ENCODE results near the gene STK11.

The STK11 gene

DNA sequence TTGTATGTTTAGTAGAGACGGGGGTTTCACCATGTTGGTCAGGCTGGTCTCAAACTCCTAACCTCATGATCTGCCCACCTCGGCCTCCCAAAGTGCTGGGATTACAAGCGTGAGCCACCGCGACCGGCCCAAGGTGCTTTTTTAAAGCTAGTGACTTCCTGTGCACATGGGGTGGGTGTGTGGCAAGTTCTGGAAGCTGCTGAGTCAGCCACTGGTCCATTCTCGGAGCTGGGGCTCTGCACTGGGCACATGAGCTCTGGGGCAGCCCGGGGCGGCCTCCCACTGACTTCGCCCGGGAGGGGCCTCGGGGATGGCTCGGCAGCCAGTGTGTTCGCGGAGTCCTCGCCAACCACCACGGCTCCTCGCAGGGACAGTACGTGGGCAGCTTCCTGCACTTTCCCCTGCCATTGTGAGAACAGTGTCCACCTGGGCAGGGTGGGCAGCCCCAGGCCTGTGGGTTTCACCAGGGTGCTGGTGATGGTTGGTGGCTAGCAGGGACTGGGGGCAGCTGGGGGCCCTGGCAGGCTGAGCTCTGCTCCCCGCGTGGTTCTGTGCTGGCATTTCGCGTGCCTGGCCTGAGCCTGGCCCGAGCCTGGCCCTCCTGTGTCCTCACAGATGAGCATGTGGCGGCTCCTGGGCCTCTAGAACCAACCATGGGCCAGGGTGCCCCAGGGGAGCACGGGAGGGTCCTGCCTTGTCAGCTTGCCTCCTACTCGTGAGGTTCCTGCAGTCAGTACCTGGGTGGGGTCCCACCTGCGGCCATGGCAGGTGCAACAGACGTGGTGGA, 20.1 kb downstream of the STK11 start:
- DNase-seq (ENCODE audit: low read depth in 3 of 3, low spot score in 1 of 3) = no peak

DNA sequence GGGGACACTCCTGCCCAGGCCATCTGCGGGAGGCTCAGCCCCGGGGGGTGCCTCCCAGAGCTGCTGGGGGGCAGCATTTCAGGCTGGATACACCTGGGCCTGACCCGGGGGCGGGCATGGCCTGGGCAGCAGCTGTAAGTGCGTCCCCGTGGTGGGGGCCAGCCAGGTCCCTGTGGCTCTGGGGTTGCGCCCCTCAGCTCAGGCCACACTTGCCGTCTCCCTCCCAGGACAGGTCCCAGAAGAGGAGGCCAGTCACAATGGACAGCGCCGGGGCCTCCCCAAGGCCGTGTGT, 20.6 kb downstream of the STK11 start:
- no peak for DNase-seq (ENCODE audit: low read depth in 3 of 3, low spot score in 1 of 3)

DNA sequence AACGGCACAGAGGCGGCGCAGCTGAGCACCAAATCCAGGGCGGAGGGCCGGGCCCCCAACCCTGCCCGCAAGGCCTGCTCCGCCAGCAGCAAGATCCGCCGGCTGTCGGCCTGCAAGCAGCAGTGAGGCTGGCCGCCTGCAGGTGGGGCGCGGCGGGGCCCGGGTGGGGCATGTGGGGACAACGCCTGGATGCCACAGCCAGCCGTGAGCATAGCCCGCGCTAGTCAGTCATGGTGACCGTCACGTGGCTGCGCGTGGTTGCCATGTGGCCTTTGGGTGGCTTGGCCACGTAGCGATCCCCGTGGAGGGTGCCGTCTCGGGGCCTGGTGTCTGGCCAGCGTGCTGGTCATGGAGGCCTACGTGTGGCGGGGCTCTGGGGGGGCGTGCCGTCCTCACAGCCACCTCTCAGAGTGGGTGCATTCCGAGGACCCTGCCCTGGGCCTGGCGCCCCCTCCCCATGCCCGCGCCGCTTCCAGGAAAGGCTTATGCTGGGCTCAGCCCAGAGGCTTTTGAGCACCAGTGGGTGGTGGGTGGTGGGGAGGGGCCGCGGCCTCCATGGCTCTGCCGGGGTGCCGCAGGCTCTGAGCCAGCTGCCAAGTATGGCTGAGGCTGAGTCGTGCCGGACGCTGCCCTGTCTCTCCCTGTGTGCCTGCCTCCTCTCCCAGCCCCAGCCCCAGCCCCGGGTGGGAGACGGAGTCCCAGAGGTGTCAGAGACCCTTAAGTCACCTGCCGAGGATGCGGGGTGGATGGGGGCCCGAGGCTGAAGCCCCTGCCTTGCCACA, 21.1 kb downstream of the STK11 start:
- no peak for DNase-seq (ENCODE audit: low read depth in 3 of 3, low spot score in 1 of 3)

DNA sequence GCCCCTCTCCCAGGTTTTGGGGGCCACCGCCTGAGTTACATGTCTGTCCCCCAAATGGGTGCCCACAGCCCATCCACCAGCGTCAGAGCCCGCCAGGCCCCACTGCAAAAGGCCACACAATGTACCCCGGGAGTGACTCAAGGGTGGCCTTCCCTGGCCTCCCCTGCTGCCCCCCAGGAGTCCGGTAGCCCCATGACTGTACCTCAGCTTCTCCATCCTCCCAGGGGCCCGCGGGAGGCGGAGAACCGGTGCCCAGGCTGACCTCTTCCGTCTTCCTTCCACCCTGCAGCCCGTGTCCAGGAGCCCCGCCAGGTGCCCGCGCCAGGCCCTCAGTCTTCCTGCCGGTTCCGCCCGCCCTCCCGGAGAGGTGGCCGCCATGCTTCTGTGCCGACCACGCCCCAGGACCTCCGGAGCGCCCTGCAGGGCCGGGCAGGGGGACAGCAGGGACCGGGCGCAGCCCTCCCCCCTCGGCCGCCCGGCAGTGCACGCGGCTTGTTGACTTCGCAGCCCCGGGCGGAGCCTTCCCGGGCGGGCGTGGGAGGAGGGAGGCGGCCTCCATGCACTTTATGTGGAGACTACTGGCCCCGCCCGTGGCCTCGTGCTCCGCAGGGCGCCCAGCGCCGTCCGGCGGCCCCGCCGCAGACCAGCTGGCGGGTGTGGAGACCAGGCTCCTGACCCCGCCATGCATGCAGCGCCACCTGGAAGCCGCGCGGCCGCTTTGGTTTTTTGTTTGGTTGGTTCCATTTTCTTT, 21.9 kb downstream of the STK11 start:
- no peak for DNase-seq (ENCODE audit: low read depth in 3 of 3, low spot score in 1 of 3)

DNA sequence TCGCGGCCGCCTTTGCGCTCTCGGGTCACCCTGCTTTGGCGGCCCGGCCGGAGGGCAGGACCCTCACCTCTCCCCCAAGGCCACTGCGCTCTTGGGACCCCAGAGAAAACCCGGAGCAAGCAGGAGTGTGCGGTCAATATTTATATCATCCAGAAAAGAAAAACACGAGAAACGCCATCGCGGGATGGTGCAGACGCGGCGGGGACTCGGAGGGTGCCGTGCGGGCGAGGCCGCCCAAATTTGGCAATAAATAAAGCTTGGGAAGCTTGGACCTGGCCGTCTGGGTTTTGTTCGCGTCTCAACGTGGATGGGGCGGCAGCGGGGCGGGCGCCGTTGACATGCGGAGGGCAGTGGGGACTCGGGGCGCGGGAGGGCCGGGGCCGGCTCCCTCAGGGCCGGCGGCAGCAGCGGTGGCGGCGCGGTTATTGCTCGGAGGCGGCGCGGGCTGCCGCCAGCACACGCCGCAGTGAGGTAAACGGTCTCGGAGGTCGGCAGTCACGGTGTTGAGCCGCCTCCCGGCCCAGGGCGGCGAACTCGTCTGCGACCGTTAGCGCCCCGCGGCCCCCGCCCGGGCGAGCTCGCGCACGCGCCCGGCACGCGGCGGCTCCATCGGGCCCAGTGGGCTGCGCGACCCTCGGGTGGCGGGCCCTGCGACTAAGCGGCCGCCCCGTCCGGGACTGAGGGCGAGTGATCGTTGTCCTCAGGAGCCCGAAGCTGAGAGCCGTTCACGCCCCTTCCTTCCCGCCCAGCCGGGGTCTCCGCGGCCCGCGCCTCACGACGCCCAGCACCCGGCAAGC, 22.8 kb downstream of the STK11 start:
- DNase-seq (ENCODE audit: low read depth in 3 of 3, low spot score in 1 of 3) = no peak

DNA sequence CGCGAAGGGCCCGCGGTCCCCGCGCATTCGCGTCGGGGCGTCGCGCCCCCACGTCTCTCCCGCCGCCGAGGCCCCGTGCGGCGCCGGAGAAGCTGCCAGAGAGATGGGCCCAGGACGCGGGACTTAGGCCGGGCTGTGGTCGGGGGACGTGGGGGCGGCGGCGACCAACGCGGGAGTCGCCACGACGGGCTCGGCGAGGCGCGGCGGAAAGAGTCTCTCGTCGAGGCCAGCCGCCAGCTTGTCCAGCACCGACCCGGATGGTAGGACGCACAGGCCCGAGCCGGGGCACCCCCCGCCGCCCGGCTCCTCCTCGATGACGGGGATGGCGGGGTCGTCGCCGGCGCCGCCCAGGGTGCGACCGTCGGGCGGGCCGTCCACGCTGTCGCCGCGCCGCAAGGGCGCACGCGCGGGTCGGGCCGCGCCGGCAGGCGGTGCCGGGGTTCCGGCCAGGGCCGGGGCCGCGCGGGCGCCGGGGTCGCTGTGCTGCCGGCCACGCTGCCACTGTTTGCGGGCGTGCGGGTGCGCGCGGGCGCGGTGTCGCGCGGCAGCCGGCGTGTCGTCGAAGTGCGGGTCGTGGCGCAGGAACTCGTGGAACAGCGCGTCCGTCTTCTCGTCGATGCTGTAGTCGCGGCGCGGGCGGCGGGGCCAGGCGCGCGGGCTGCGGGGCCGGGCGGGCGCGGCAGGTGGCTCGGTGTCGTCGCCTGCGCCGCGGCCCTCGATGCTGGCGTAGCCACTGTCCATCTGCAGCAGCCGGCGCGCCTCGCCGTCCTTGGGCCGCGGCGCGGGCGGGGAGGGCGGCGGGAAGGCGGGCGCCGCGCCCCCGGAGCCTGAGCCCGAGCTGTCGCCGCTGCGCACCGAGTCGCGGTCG, 23.7 kb downstream of the STK11 start:
- DNase-seq (ENCODE audit: low read depth in 3 of 3, low spot score in 1 of 3) = no peak

DNA sequence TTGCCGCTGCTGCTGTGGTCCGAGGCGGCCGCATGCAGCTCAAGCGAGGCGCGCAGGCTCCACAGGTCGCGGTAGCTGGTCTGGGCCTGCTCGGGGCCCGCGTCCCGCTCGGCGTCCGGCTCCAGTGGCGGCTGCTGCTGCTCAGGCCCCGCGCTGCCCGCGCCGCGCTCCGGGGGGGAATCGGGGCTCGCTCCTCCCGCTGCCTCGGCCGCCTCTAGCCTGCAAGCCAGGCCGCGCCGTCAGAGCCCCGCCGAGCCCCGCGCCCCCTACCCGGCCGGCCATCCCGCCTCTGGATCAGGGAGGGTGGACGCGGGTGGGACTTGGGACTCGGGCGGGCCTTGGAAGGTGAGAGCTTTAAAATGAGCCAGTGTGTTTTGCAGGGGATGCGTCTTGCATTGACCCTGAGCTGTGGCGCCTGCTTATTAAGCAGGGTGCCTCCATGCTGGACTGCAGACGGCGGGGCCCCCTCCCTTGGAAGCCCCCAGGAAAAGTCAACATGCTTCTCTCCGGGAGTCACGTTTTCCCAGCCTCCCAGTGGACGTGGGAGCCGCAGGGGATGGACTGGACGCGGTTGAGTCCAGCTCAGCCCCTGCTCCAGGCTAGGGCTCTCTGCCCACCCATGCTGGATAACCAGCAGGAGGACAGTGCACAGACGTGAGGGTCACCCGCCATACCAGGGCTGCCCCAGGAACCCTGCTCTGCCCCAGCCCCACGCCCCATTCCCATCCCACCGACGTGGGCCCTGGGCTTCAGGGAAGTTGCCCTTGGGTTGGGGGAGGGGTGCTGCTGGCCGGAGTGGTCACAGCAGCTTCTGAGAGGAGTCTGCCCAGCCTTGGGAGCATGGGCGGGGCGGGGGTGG, 24.6 kb downstream of the STK11 start:
- no peak for DNase-seq (ENCODE audit: low read depth in 3 of 3, low spot score in 1 of 3)

DNA sequence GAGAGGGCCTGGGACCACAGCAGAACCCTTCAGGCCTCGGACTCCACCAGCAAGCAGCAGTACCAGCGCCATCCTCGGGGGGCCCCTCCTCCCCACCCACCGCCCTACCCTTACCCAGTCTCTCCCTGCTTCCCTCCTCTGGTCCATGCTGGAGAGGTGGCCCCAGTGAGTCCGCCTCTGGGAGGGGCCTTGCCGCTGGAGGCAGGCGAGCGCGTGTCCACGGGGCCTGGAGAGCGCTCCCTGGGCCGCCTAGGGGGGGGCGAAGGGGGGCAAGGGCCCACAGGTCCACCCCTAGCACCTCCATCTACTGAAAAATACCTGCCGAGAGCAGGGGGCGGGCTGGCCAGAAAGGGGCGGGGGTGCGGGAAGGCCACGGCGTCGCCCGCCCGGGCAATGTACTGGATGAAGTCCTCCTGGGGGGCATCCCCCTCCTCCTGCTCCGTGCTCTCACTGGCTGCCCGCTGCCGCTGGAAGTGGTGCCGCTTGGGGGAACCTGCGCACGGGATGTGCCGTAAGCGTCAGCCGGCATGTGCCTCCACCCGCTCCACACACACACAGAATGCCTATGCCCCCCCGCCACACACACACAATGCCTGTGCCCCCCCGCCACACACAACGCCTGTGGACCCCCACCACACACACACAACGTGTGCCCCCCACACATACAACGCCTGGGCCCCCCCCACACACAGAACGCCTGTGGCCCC, 25.4 kb downstream of the STK11 start:
- no peak for DNase-seq (ENCODE audit: low read depth in 3 of 3, low spot score in 1 of 3)

DNA sequence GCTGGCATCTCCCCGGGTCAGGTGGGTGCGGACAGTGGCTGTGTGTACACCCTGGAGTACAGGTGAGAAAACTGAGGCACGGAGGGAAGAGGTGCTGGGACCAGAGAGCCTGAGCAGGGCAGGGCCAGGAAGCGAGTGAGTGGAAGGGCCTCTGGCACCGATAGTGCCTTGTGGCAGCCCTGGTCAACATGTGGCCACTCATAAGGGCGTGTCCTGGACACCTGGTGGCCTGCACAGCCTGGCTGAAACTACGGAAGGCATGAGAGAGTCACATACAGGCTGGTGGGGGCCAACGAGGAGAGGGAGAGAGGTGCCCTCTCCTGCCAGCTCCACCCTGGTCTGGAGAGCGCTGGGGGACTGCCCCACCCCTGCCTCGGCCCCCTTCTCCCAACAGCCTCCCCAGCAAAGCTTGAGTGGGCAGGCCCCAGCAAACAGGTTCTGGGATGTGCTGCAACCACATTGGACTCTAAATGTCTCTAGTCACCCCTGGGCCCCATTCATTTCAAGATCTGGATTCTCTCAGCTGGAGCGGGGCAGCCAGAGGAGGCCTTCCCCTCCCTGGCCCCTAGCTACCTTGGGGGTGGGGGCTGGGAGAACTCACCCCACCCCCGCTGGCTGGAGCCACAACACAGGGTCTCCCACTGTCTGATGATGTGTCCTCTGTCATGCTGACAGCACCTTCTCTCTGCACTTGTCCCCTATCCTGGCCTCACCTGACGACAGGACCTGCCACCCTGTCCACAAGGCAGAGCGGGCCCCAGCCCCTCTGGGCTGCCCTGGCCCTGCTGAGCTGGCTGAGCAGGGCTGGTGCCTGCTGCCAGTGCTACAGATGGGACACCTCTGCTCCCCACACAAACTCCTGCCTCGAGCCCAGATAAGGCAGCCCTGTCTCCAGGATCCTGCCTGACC, 26.4 kb downstream of the STK11 start:
- DNase-seq (ENCODE audit: low read depth in 3 of 3, low spot score in 1 of 3) = no peak

DNA sequence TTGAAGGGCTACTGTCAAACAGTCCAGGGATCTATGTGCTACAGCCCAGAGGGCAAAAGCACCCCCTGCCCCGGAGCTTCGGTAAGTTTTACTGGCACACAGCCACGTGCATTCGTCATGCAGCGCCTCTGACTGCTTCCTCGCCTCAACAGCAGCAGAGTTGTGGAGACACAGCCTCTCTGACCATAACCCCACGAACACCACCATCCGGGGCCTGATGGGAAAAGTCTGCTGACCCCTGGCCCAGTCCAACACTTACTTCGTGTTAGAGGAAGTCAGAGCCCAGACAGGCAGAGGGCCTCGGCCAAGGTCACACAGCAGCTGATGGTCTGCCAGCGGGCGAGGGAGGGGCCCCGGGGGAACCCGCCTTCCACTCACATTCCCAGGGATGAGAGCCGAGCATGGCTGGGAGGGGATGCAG, 27.1 kb downstream of the STK11 start:
- DNase-seq (ENCODE audit: low read depth in 3 of 3, low spot score in 1 of 3) = no peak

DNA sequence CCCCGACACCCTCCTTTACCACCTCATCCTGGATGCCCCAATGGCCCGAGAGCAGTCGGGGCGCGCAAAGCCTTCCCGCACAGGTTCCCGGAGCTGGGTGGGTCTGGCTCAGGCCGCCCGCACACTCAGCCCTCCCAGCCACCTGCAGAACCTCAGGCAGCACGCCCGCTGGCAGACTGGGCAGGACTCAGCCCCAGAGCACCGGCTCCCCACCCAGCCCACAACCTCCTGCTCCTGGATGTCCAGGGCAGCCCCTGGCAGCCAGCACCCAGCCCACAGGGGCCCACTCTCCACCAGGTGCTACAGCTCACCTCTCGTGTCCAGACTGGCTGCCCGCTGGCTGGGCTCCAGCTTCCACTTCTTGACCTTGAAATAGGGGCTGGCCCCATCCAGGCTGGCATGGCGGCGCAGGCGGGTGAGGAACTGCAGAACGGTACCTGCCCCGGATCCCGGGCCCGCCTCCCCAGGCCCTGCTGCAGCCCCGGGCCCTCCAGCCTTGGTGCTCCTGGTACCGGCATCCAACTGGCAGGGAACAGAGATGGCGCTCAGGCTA, 27.6 kb downstream of the STK11 start:
- no peak for DNase-seq (ENCODE audit: low read depth in 3 of 3, low spot score in 1 of 3)

DNA sequence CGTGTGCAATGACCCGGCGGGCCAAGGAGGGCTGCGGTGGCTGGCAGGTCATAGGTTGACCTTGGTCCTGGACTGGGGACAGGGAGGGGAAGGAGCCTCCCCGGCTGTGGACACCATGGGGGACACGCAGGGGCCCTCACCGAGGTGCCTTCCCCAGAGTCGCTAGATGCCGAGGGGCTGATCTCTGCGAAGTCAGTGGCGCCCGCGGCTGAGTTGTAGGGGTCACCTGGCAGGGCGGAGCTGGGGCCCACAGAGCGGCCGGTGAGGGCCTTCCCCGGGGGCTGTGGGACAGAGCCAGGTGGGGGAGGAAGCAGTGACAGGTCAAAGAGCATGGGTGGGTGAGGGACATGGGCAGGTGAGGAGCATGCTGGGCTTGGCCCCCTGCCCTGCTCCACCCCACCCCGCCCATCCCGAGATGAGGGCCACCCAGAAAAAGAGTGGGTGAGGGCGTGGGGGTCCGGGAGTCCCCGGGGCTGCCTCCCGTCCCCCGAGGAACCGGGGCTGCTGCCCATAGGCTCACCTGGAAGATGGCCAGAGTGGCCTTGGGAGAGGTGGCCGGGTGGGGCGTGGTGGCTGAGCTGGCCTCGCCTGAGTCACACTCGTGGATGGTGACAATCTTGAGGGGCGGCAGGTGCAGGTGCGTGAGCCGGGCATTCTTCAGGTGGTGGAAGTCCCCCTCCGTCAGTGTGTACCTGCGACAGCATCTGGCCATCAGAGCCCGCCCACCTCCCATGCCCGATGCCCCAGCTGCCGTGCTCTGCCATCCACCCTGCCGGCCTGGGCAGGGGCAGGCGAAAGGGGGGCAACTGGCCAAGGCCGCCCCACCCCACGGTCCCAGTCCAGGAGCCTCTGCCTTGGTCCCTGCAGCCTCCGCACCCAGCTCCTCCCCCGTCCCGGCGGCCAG, 28.7 kb downstream of the STK11 start:
- DNase-seq (ENCODE audit: low read depth in 3 of 3, low spot score in 1 of 3) = no peak

DNA sequence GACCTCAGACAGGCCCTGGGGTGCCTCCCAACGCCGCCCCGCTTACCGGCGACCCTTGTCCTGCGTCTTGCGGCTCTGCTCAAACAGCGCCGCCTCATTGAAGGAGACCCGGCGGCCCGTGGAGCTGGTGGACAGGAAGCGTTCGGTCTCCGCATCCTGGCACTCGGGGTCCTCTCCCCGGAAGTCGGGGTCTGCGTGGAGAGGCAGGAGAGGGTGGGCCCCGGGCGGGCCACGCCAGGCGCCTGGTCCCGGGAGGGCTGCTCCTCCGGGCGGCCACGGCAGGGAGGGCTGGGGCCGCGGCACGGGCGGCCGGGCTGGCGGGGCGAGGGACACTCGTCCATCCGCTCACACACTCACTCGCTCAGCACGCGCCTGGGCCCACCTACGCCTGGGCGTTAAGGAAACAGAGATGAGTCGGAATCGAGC, 29.4 kb downstream of the STK11 start:
- DNase-seq (ENCODE audit: low read depth in 3 of 3, low spot score in 1 of 3) = no peak

DNA sequence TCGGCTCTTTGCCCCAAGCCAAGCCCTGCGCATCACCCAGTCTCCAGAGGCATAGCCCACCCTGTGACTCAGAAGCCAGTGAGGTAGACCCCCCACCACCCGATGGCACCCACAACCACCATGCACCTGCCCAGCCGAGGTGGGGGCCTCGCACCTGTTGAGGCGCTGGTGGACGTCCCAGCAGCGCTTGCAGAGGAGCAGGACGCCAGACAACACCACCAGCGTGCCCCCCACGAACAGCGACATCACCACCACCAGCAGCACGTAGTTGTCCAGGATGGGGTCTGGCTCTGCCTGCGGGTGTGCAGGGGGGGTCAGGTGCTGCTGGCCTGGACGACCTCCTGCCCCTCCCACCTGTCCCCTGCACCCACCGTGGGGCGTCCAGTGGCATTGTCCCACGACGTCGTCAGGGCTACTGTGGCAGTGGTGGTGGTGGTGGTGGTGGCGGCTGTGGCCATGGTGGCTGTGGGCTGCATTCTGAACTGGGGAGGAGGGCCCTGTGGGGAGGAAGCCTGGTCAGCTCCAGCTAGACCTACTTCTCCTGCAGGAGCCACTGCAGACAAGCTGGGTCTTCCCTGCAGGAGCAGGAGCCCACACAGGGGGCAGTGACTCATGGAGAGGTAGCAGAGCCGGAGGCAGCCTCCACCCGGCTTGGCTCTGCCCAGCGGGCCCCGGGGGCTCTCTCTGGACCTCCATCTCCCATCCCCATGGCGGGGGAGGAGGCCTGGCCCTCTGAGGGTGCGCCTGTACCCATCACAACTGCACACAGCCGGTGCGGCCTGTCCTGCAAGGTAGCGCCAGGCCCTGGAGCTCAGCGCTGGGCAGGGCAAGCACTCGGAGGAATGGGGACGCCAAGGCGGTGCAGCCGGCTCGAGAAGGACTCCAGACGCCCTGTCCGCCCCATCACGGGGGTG, 30.3 kb downstream of the STK11 start:
- no peak for DNase-seq (ENCODE audit: low read depth in 3 of 3, low spot score in 1 of 3)

DNA sequence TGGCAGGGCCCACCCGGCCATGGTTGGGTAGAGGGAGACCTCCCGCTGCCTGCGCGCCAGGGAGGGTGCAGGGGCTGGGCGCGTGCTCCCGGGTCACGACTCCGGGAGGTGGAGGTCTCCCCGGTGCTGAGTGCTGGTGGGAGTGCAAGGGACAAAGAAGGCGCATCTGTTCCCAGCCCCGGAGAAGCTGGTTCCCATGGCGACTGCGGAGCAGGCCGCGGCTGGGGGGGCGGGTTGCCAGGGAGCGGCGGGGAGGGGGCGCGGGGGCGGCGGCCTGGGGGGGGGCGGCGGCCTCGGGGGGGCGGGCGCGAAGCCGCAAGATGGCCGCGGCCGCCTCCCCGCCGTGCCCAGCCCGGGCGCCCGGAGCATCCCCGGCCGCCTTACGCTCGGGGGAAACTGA, 31.0 kb downstream of the STK11 start:
- DNase-seq (ENCODE audit: low read depth in 3 of 3, low spot score in 1 of 3) = no peak

Measured in stimulated activated CD4-positive, alpha-beta T cell treated with anti-CD3 and anti-CD28 coated beads, TNF-alpha, amount 100 ng/mL, for 1 hour (primary cell).